Kidney (tissue), 14 donors: Measurements from ENCODE around the gene ZNF581. TPM values are rescaled to one million over a fixed set of nuclear protein-coding genes. Genes with fewer than 3 reads are reported as not detected.

Experiments
- DNase-seq, 5 donors: peaks; one replicate each; pipeline ENCODE4 v3.0.0-alpha.2; 2013 to 2020
- FAIRE-seq: peaks from 2 replicates; lab custom pipeline; 2012; peaks lifted over from hg19 to GRCh38; lab: Jason Lieb, UNC
- H3K27ac ChIP-seq, 2 donors: one replicate each; pipeline ENCODE4 v1.7.0; 2013; ENCODE audit warnings: low read depth in 2 of 2, low read length in 2 of 2, inconsistent platforms in 1 of 2
- H3K27me3 ChIP-seq: one replicate; pipeline ENCODE4 v1.7.1; 2013; ENCODE audit warnings: low read length, inconsistent platforms; ENCODE audit not compliant: control insufficient read depth, insufficient read depth
- H3K36me3 ChIP-seq, 3 donors: one replicate each; pipeline versions ENCODE4 v1.7.0 to v1.7.1; 2013; ENCODE audit warnings: low read length in 3 of 3, control low read depth in 1 of 3, inconsistent platforms in 1 of 3; ENCODE audit not compliant: insufficient read depth in 3 of 3, control insufficient read depth in 2 of 3
- H3K4me1 ChIP-seq, 3 donors: one replicate each; pipeline versions ENCODE4 v1.7.0 to v1.7.1; 2013; ENCODE audit warnings: low read length in 3 of 3, inconsistent platforms in 1 of 3, low read depth in 1 of 3; ENCODE audit not compliant: control insufficient read depth in 2 of 3, insufficient read depth in 2 of 3
- H3K4me3 ChIP-seq, 3 donors: one replicate each; pipeline versions ENCODE4 v1.7.0 to v1.8.1; 2013; ENCODE audit warnings: low read length in 3 of 3, control low read depth in 1 of 3, inconsistent platforms in 1 of 3
- H3K9ac ChIP-seq, 3 donors: one replicate each; pipeline versions ENCODE4 v1.7.0 to v1.7.1; 2013; ENCODE audit warnings: low read length in 3 of 3, control low read depth in 1 of 3, inconsistent platforms in 1 of 3
- H3K9me3 ChIP-seq, 3 donors: one replicate each; pipeline versions ENCODE4 v1.7.0 to v1.7.1; 2013; ENCODE audit warnings: low read length in 3 of 3, control low read depth in 1 of 3, inconsistent platforms in 1 of 3; ENCODE audit not compliant: control insufficient read depth in 2 of 3, insufficient read depth in 1 of 3
- intact Hi-C: fragments of 100-400 bp; cut with DNase I; formaldehyde crosslinking; loops from one replicate; pipeline ENCODE4 v1.11.1; 2022
- polyA plus RNA-seq: library from polyadenylated mRNA; stranded (reverse); fragments of 350-450 nt; fragmentation: Illumina TruSeq; extraction: RNeasy Lipid Tissue Mini Kit (QIAGEN cat#74804); gene quantifications from one replicate; pipeline ENCODE4 v1.2.3, GENCODE V29; 2014; ENCODE audit warnings: low read depth, low replicate concordance; ENCODE audit not compliant: insufficient read depth
- total RNA-seq: library from RNA; stranded (reverse); fragmentation: NEBNext Ultra II Directional; extraction: Animal tissue kit (Norgen Biotek cat#: 25700); gene quantifications from one replicate; pipeline ENCODE4 v1.2.1, GENCODE V29; 2021
- TF ChIP-seq, protein P1 (sequence below): IDR thresholded peaks from 3 replicates; pipeline ENCODE4 v1.5.1; 2012; ENCODE audit warnings: mild to moderate bottlenecking, moderate library complexity, borderline replicate concordance; ENCODE audit not compliant: insufficient read depth; ENCODE audit errors: extremely low read depth
- donor health status: control.
- donor health status: control.
- donor health status: control.
- donor health status: control.
- donor health status: control.
- donor health status: DM: yes; HTN: yes; CAD: no.
- donor health status: Normal renal cell carcinoma (clear cell type).

Gene ZNF581
- total and polyA plus RNA-seq, 2 donors from 2014 or later, result 22.0 to 23.6 TPM

DNA sequence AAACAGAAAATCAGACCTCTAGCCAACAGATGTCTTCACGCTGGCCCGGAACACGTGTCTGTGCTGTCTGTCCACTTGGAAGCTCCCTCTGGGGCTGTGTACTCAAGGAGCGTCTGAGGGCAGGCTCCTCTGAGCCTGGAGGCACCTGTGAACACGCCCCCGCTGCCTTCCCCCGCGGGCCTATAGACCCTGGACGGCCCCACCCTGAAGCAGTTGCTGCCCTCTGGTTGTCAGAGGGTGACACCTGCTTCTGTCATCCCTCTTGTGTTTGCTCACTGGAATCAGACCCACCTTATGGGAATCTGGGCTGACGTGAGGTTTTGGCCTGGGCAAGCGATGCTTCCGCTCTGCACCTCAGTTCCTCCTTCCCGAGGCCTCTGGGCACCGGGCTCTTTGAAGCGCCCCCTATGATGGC is 50.8 kb downstream of the ZNF581 start:
- TF ChIP-seq, protein P1, sequence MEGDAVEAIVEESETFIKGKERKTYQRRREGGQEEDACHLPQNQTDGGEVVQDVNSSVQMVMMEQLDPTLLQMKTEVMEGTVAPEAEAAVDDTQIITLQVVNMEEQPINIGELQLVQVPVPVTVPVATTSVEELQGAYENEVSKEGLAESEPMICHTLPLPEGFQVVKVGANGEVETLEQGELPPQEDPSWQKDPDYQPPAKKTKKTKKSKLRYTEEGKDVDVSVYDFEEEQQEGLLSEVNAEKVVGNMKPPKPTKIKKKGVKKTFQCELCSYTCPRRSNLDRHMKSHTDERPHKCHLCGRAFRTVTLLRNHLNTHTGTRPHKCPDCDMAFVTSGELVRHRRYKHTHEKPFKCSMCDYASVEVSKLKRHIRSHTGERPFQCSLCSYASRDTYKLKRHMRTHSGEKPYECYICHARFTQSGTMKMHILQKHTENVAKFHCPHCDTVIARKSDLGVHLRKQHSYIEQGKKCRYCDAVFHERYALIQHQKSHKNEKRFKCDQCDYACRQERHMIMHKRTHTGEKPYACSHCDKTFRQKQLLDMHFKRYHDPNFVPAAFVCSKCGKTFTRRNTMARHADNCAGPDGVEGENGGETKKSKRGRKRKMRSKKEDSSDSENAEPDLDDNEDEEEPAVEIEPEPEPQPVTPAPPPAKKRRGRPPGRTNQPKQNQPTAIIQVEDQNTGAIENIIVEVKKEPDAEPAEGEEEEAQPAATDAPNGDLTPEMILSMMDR, result no peak
- intact Hi-C loops, result no loop called here
- Histone ChIP-seq H3K9ac (no peak overlapping the region), H3K36me3 (peaks cover 0 to 47% (median 18%) of the 10 kb centered on the region in 3 donors), H3K9me3 (no peaks in the 10 kb centered on the region), H3K4me1 (peaks cover 0 to 16% (median under 1%) of the 10 kb centered on the region in 3 donors), H3K27ac (no peak overlapping the region), H3K4me3 (no peak overlapping the region), H3K27me3 (no peaks in the 10 kb centered on the region)
- no peak for FAIRE-seq
- peak in 1 of 5 donors; percentile 39 for DNase-seq

- FAIRE-seq, result no peak
- H3K36me3 ChIP-seq, result peaks cover 0 to 44% (median 14%) of the 10 kb centered on the region in 3 donors
These were observed 51.4 kb downstream of the ZNF581 start for GRCh38 chr19:55694656-55695491.

More at GRCh38 chr19:55694656-55695491, 51.4 kb downstream of the ZNF581 start:
- TF ChIP-seq, protein P1, result no peak
- intact Hi-C loops, result no loop called here
- no peaks in the 10 kb centered on the region for H3K9me3 ChIP-seq
- DNase-seq, result peak in 1 of 5 donors; percentile 34
- H3K27me3 ChIP-seq, result no peaks in the 10 kb centered on the region
- peaks cover 0 to 11% (median 0%) of the 10 kb centered on the region in 3 donors for H3K4me1 ChIP-seq
- H3K27ac ChIP-seq, result no peak overlapping the region
- no peak overlapping the region for H3K4me3 ChIP-seq
- no peak overlapping the region for H3K9ac ChIP-seq

Other genes with a start within 250 kb of the ZNF581 start
- 16.8 TPM for gene UBE2S, start 235.9 kb upstream of the ZNF581 start, total RNA-seq
- gene UBE2S, start 235.9 kb upstream of the ZNF581 start, polyA plus RNA-seq, result 20.8 TPM
- not detected for gene SHISA7, start 200.3 kb upstream of the ZNF581 start, total RNA-seq
- not detected for gene SHISA7, start 200.3 kb upstream of the ZNF581 start, polyA plus RNA-seq
- gene ISOC2, start 182.0 kb upstream of the ZNF581 start, total RNA-seq, result 45.9 TPM
- gene ISOC2, start 182.0 kb upstream of the ZNF581 start, polyA plus RNA-seq, result 326 TPM
- not detected for gene C19orf85, start 178.9 kb upstream of the ZNF581 start, total RNA-seq
- gene C19orf85, start 178.9 kb upstream of the ZNF581 start, polyA plus RNA-seq, result not detected
- gene ZNF628, start 167.0 kb upstream of the ZNF581 start, total RNA-seq, result 12.0 TPM
- 2.3 TPM for gene ZNF628, start 167.0 kb upstream of the ZNF581 start, polyA plus RNA-seq
- 42.6 TPM for gene NAT14, start 158.5 kb upstream of the ZNF581 start, total RNA-seq
- gene NAT14, start 158.5 kb upstream of the ZNF581 start, polyA plus RNA-seq, result 45.0 TPM
- 9.4 TPM for gene SSC5D, start 155.2 kb upstream of the ZNF581 start, total RNA-seq
- gene SSC5D, start 155.2 kb upstream of the ZNF581 start, polyA plus RNA-seq, result 2.2 TPM
- not detected for gene SBK2, start 106.5 kb upstream of the ZNF581 start, total RNA-seq
- not detected for gene SBK2, start 106.5 kb upstream of the ZNF581 start, polyA plus RNA-seq
- gene SBK3, start 98.1 kb upstream of the ZNF581 start, total RNA-seq, result 0.66 TPM
- not detected for gene SBK3, start 98.1 kb upstream of the ZNF581 start, polyA plus RNA-seq
- gene ZNF579, start 62.8 kb upstream of the ZNF581 start, total RNA-seq, result 16.6 TPM
- gene ZNF579, start 62.8 kb upstream of the ZNF581 start, polyA plus RNA-seq, result 10.9 TPM
- 17.9 TPM for gene FIZ1, start 44.1 kb upstream of the ZNF581 start, total RNA-seq
- gene FIZ1, start 44.1 kb upstream of the ZNF581 start, polyA plus RNA-seq, result 11.9 TPM
- 22.9 TPM for gene ZNF524, start 43.4 kb upstream of the ZNF581 start, total RNA-seq
- gene ZNF524, start 43.4 kb upstream of the ZNF581 start, polyA plus RNA-seq, result 32.6 TPM
- 17.4 TPM for gene ZNF865, start 38.0 kb upstream of the ZNF581 start, total RNA-seq
- gene ZNF865, start 38.0 kb upstream of the ZNF581 start, polyA plus RNA-seq, result 5.8 TPM
- 9.8 TPM for gene ZNF784, start 19.1 kb upstream of the ZNF581 start, total RNA-seq
- 6.6 TPM for gene ZNF784, start 19.1 kb upstream of the ZNF581 start, polyA plus RNA-seq
- 56.8 TPM for gene ZNF580, start 2.6 kb upstream of the ZNF581 start, total RNA-seq
- gene ZNF580, start 2.6 kb upstream of the ZNF581 start, polyA plus RNA-seq, result 47.0 TPM
- 22.7 TPM for gene CCDC106, start 4.6 kb downstream of the ZNF581 start, total RNA-seq
- gene CCDC106, start 4.6 kb downstream of the ZNF581 start, polyA plus RNA-seq, result 51.9 TPM
- 161 TPM for gene U2AF2, start 11.4 kb downstream of the ZNF581 start, total RNA-seq
- 54.8 TPM for gene U2AF2, start 11.4 kb downstream of the ZNF581 start, polyA plus RNA-seq
- gene EPN1, start 31.6 kb downstream of the ZNF581 start, total RNA-seq, result 145 TPM
- 138 TPM for gene EPN1, start 31.6 kb downstream of the ZNF581 start, polyA plus RNA-seq
- 0.09 TPM for gene NLRP9, start 94.8 kb downstream of the ZNF581 start, total RNA-seq
- not detected for gene NLRP9, start 94.8 kb downstream of the ZNF581 start, polyA plus RNA-seq
- 0.41 TPM for gene RFPL4A, start 115.4 kb downstream of the ZNF581 start, total RNA-seq
- gene RFPL4A, start 115.4 kb downstream of the ZNF581 start, polyA plus RNA-seq, result not detected
- not detected for gene RFPL4AL1, start 125.5 kb downstream of the ZNF581 start, total RNA-seq
- gene RFPL4AL1, start 125.5 kb downstream of the ZNF581 start, polyA plus RNA-seq, result not detected
- 0.35 TPM for gene NLRP11, start 188.3 kb downstream of the ZNF581 start, total RNA-seq
- not detected for gene NLRP11, start 188.3 kb downstream of the ZNF581 start, polyA plus RNA-seq
- gene NLRP4, start 192.9 kb downstream of the ZNF581 start, total RNA-seq, result 0.06 TPM
- not detected for gene NLRP4, start 192.9 kb downstream of the ZNF581 start, polyA plus RNA-seq